ENCODE results near the gene IGLL5. TPM values are rescaled to one million over a fixed set of nuclear protein-coding genes. Genes with fewer than 3 reads are reported as not detected.
"Not testable (repeated sequence)": the region's sequence is repeated elsewhere in the genome, so short reads cannot be mapped to it uniquely, and the experiment has no call there.

IGLL5 gene
- total RNA-seq, 1 experiment from 2014 or later = not detected

- intact Hi-C loops (cut with micrococcal nuclease) = no loop called here
- no peak overlapping the region for H3K27ac ChIP-seq (ENCODE audit: low read length)
- no peaks in the 10 kb centered on the region for H3K9me2 ChIP-seq (replicated peaks; ENCODE audit: low read length)
- no TSS peak for BruUV-seq (replicated peaks)
- POLR2A ChIA-PET (ENCODE audit: unreplicated experiment) = no interaction called here
- peaks cover 29% of the 10 kb centered on the region for H3K27me3 ChIP-seq (ENCODE audit: low read length)
- H3F3A ChIP-seq (ENCODE audit: low read length, unreplicated experiment) = no peaks in the 10 kb centered on the region
- H3K9me3 ChIP-seq (ENCODE audit: low read length) = no peaks in the 10 kb centered on the region
- no peak overlapping the region for H3K4me3 ChIP-seq (ENCODE audit: low read length)
- no peaks in the 10 kb centered on the region for H3K79me2 ChIP-seq (ENCODE audit: low read length)
- no peak overlapping the region for H2AFZ ChIP-seq (ENCODE audit: low read length)
- ATAC-seq = no peak
- H3K9ac ChIP-seq (ENCODE audit: low read length) = no peak overlapping the region
- no peaks in the 10 kb centered on the region for H3K36me3 ChIP-seq (ENCODE audit: low read depth, low read length)
- TF ChIP-seq EZH2 (IDR thresholded peaks at IDR 0.05; ENCODE audit: low read length, unreplicated experiment) = no peak
- TF ChIP-seq CTCF (conservative IDR thresholded peaks at IDR 0.05; ENCODE audit: low read depth, low read length) = no peak
- TF ChIP-seq EZH2phosphoT487 (IDR thresholded peaks at IDR 0.05; ENCODE audit: borderline replicate concordance, low read length) = no peak
- DNase-seq = no peak
- CTCF ChIA-PET = no interaction called here
- no peaks in the 10 kb centered on the region for H3K4me1 ChIP-seq (ENCODE audit: insufficient read depth, low read length)
- no peak overlapping the region for H3K4me2 ChIP-seq (ENCODE audit: low read length)
- no peaks in the 10 kb centered on the region for H4K20me1 ChIP-seq (ENCODE audit: low read length)
Measured at GRCh38 chr22:22896601-22897000, 9.0 kb downstream of the IGLL5 start.

- DNase-seq (no peak), ATAC-seq (no peak)
- no peak for TF ChIP-seq EZH2 (IDR thresholded peaks at IDR 0.05; ENCODE audit: low read length, unreplicated experiment)
- TF ChIP-seq CTCF (conservative IDR thresholded peaks at IDR 0.05; ENCODE audit: low read depth, low read length) = no peak
- no peak for TF ChIP-seq EZH2phosphoT487 (IDR thresholded peaks at IDR 0.05; ENCODE audit: borderline replicate concordance, low read length)
- Histone ChIP-seq H3K9me3 (ENCODE audit: low read length) (no peaks in the 10 kb centered on the region), H3K79me2 (ENCODE audit: low read length) (no peaks in the 10 kb centered on the region), H3F3A (ENCODE audit: low read length, unreplicated experiment) (no peaks in the 10 kb centered on the region), H3K36me3 (ENCODE audit: low read depth, low read length) (no peaks in the 10 kb centered on the region), H4K20me1 (ENCODE audit: low read length) (no peaks in the 10 kb centered on the region), H3K9ac (ENCODE audit: low read length) (no peak overlapping the region), H3K27ac (ENCODE audit: low read length) (no peak overlapping the region), H2AFZ (ENCODE audit: low read length) (no peak overlapping the region), H3K9me2 (replicated peaks; ENCODE audit: low read length) (no peaks in the 10 kb centered on the region), H3K27me3 (ENCODE audit: low read length) (peaks cover 30% of the 10 kb centered on the region), H3K4me2 (ENCODE audit: low read length) (no peak overlapping the region), H3K4me1 (ENCODE audit: insufficient read depth, low read length) (no peaks in the 10 kb centered on the region), H3K4me3 (ENCODE audit: low read length) (no peak overlapping the region)
- intact Hi-C loops (cut with micrococcal nuclease) = no loop called here
- ChIA-PET POLR2A (ENCODE audit: unreplicated experiment) (no interaction called here), CTCF (no interaction called here)
- BruUV-seq (replicated peaks) = no TSS peak
Measured at GRCh38 chr22:22897091-22897490, 9.5 kb downstream of the IGLL5 start.

- BruUV-seq (replicated peaks) = no TSS peak
- DNase-seq (no peak), ATAC-seq (no peak)
- H3K4me1 ChIP-seq (ENCODE audit: insufficient read depth, low read length) = no peaks in the 10 kb centered on the region
- H3K27me3 ChIP-seq (ENCODE audit: low read length) = peaks cover 22% of the 10 kb centered on the region
- intact Hi-C loops (cut with micrococcal nuclease) = no loop called here
- no peak overlapping the region for H2AFZ ChIP-seq (ENCODE audit: low read length)
- no peaks in the 10 kb centered on the region for H3K79me2 ChIP-seq (ENCODE audit: low read length)
- CTCF ChIA-PET = no interaction called here
- no peak overlapping the region for H3K4me3 ChIP-seq (ENCODE audit: low read length)
- TF ChIP-seq EZH2phosphoT487 (IDR thresholded peaks at IDR 0.05; ENCODE audit: borderline replicate concordance, low read length) = no peak
- TF ChIP-seq EZH2 (IDR thresholded peaks at IDR 0.05; ENCODE audit: low read length, unreplicated experiment) = no peak
- no peak for TF ChIP-seq CTCF (conservative IDR thresholded peaks at IDR 0.05; ENCODE audit: low read depth, low read length)
- no peak overlapping the region for H3K4me2 ChIP-seq (ENCODE audit: low read length)
- H3K9me3 ChIP-seq (ENCODE audit: low read length) = no peaks in the 10 kb centered on the region
- no peaks in the 10 kb centered on the region for H3K36me3 ChIP-seq (ENCODE audit: low read depth, low read length)
- POLR2A ChIA-PET (ENCODE audit: unreplicated experiment) = no interaction called here
- H3K9ac ChIP-seq (ENCODE audit: low read length) = no peak overlapping the region
- H3K27ac ChIP-seq (ENCODE audit: low read length) = no peak overlapping the region
- no peaks in the 10 kb centered on the region for H3K9me2 ChIP-seq (replicated peaks; ENCODE audit: low read length)
- H3F3A ChIP-seq (ENCODE audit: low read length, unreplicated experiment) = no peaks in the 10 kb centered on the region
- H4K20me1 ChIP-seq (ENCODE audit: low read length) = no peaks in the 10 kb centered on the region
Measured at GRCh38 chr22:22897947-22898346, 10.3 kb downstream of the IGLL5 start.

- CTCF ChIA-PET; ATAC-seq; H3K4me3 ChIP-seq (ENCODE audit: low read length); H4K20me1 ChIP-seq (ENCODE audit: low read length); H3K9me2 ChIP-seq (replicated peaks; ENCODE audit: low read length); BruUV-seq (replicated peaks); H3K36me3 ChIP-seq (ENCODE audit: low read depth, low read length); DNase-seq; POLR2A ChIA-PET (ENCODE audit: unreplicated experiment); H3K4me1 ChIP-seq (ENCODE audit: insufficient read depth, low read length); intact Hi-C loops (cut with micrococcal nuclease); H2AFZ ChIP-seq (ENCODE audit: low read length); H3K27ac ChIP-seq (ENCODE audit: low read length); H3K9ac ChIP-seq (ENCODE audit: low read length); H3K4me2 ChIP-seq (ENCODE audit: low read length); H3F3A ChIP-seq (ENCODE audit: low read length, unreplicated experiment); H3K9me3 ChIP-seq (ENCODE audit: low read length); H3K79me2 ChIP-seq (ENCODE audit: low read length): not testable (repeated sequence)
- peaks cover 22% of the 10 kb centered on the region for H3K27me3 ChIP-seq (ENCODE audit: low read length)
Measured at GRCh38 chr22:22898411-22898950, 10.9 kb downstream of the IGLL5 start.

All from PC-3 (cell line).